GM21737 (cell line): Measurements from ENCODE around the gene GABRG3.

ENCODE experiments used
- ATAC-seq: cut with Tn5 transposase; IDR thresholded peaks from one replicate; pipeline ENCODE4 v1.9.1; 2021; ENCODE audit warnings: mild to moderate bottlenecking, moderate library complexity; ENCODE audit not compliant: unreplicated experiment

GABRG3 gene

GRCh38 chr15:27092390-27092789 lies 121.4 kb downstream of the GABRG3 start:
- ATAC-seq: no peak

GRCh38 chr15:27094235-27094634 lies 123.3 kb downstream of the GABRG3 start:
- no peak for ATAC-seq

- no peak for ATAC-seq
Measured at GRCh38 chr15:27095886-27096624, 125.1 kb downstream of the GABRG3 start.

GRCh38 chr15:27097506-27097905 lies 126.5 kb downstream of the GABRG3 start:
- ATAC-seq: no peak

GRCh38 chr15:27101982-27102381 lies 131.0 kb downstream of the GABRG3 start:
- no peak for ATAC-seq

- ATAC-seq: no peak
Measured at GRCh38 chr15:27111323-27111722, 140.3 kb downstream of the GABRG3 start.

GRCh38 chr15:27114473-27114872 lies 143.5 kb downstream of the GABRG3 start:
- ATAC-seq: no peak

- ATAC-seq: no peak
Measured at GRCh38 chr15:27119695-27120266, 148.8 kb downstream of the GABRG3 start.

GRCh38 chr15:27121672-27122071 lies 150.7 kb downstream of the GABRG3 start:
- no peak for ATAC-seq

- ATAC-seq: no peak
Measured at GRCh38 chr15:27123291-27123690, 152.3 kb downstream of the GABRG3 start.

- no peak for ATAC-seq
Measured at GRCh38 chr15:27123808-27124207, 152.8 kb downstream of the GABRG3 start.

GRCh38 chr15:27124287-27124871 lies 153.4 kb downstream of the GABRG3 start:
- no peak for ATAC-seq

GRCh38 chr15:27125185-27125584 lies 154.2 kb downstream of the GABRG3 start:
- ATAC-seq: no peak

- ATAC-seq: no peak
Measured at GRCh38 chr15:27126449-27126848, 155.5 kb downstream of the GABRG3 start.

- no peak for ATAC-seq
Measured at GRCh38 chr15:27127815-27128570, 157.0 kb downstream of the GABRG3 start.

- ATAC-seq: no peak
Measured at GRCh38 chr15:27133249-27133648, 162.3 kb downstream of the GABRG3 start.

GRCh38 chr15:27134481-27134880 lies 163.5 kb downstream of the GABRG3 start:
- no peak for ATAC-seq

GRCh38 chr15:27135151-27135550 lies 164.2 kb downstream of the GABRG3 start:
- no peak for ATAC-seq

GRCh38 chr15:27137127-27137526 lies 166.1 kb downstream of the GABRG3 start:
- ATAC-seq: no peak

- ATAC-seq: no peak
Measured at GRCh38 chr15:27165590-27165989, 194.6 kb downstream of the GABRG3 start.

- no peak for ATAC-seq
Measured at GRCh38 chr15:27166917-27167316, 195.9 kb downstream of the GABRG3 start.

GRCh38 chr15:27167738-27168137 lies 196.8 kb downstream of the GABRG3 start:
- no peak for ATAC-seq
